PFSK-1 (cell line): Measurements from ENCODE around the gene PRDX4. TPM values are rescaled to one million over a fixed set of nuclear protein-coding genes. Genes with fewer than 3 reads are reported as not detected.

ENCODE experiments used
- FOXP2 ChIP-seq: optimal IDR thresholded peaks from 2 replicates; pipeline ENCODE3; 2011; ENCODE audit warnings: borderline replicate concordance, control low read depth, inconsistent platforms; ENCODE audit not compliant: insufficient read depth; ENCODE audit errors: extremely low read length, extremely low read depth
- POLR2AphosphoS5 ChIP-seq: IDR thresholded peaks from 2 replicates; pipeline ENCODE4 v1.6.1; 2012; ENCODE audit warnings: low read depth, mild to moderate bottlenecking, control low read depth, low read length, moderate library complexity
- REST ChIP-seq, 2 experiments: IDR thresholded peaks; 2 replicates each; pipeline versions ENCODE4 v1.6.1 to v1.8.0; 2011 to 2012; ENCODE audit warnings: low read depth in 2 of 2, low read length in 2 of 2, control low read depth in 1 of 2, inconsistent platforms in 1 of 2, mild to moderate bottlenecking in 1 of 2, moderate library complexity in 1 of 2; ENCODE audit not compliant: insufficient read depth in 1 of 2
- SIN3A ChIP-seq: IDR thresholded peaks from 2 replicates; pipeline ENCODE4 v1.6.1; 2012; ENCODE audit warnings: mild to moderate bottlenecking, low read length, moderate library complexity, borderline replicate concordance; ENCODE audit not compliant: insufficient read depth
- TAF1 ChIP-seq: IDR thresholded peaks from 2 replicates; pipeline ENCODE4 v1.6.1; 2012; ENCODE audit warnings: low read length, control low read depth, borderline replicate concordance; ENCODE audit not compliant: insufficient read depth
- polyA plus RNA-seq: library from polyadenylated mRNA; unstranded; fragments of >200 nt; gene quantifications from one replicate; pipeline ENCODE4 v1.2.1, GENCODE V29; 2012; ENCODE audit warnings: low read depth, missing spikeins; ENCODE audit not compliant: insufficient read length

PRDX4 gene
- polyA plus RNA-seq: 232 TPM

DNA sequence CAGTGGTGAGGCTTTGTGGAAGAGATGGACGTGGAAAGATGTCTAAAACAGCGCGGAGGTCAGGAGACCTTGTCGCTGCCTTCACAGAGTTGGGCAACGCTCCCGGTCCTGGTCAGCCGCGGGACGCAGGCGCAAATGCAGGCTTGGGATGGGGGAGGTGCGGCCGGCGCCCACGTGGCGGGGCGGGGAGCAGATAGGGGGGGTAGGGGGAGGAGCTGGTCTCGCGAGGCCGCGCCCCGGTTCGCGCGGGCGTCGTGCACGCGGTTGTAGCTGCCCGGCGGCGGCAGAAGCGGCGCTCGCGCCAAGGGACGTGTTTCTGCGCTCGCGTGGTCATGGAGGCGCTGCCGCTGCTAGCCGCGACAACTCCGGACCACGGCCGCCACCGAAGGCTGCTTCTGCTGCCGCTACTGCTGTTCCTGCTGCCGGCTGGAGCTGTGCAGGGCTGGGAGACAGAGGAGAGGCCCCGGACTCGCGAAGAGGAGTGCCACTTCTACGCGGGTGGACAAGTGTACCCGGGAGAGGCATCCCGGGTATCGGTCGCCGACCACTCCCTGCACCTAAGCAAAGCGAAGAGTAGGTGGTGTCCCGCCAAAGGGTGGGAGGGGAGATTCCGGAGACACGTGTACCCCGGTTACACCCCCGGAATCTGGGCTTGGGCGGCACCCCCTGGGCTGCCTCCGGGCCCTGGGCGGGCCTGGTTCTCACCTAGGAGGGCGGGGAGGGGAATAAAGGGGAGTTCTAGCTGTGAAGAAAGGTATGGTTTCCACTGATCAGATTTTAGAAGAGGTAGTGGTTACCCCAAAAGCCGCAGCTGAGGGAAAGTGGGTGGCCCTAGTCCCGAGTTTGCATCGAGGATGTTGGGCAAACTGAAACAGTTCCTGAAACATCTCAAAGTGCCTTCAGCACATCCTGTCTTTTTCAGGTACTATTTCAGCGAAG, at the start of gene PRDX4:
TSS of gene PRDX4 (plus strand) at position 255 of the 939 bp plus-strand sequence. CDS start at position 333, 78 bp downstream.
- TF ChIP-seq FOXP2: peak; percentile 42
- no peak for TF ChIP-seq SIN3A
- no peak for TF ChIP-seq REST (IDR thresholded peaks at IDR 0.05; ENCODE audit: insufficient read depth in 1 of 2, low read depth in 2 of 2, low read length in 2 of 2)
- 0 out of 2 replicates have a peak, but pooled peaks have one; percentile 46 for TF ChIP-seq TAF1
- peak; percentile 71; the same call in 1 of the 2 replicates for TF ChIP-seq POLR2AphosphoS5

DNA sequence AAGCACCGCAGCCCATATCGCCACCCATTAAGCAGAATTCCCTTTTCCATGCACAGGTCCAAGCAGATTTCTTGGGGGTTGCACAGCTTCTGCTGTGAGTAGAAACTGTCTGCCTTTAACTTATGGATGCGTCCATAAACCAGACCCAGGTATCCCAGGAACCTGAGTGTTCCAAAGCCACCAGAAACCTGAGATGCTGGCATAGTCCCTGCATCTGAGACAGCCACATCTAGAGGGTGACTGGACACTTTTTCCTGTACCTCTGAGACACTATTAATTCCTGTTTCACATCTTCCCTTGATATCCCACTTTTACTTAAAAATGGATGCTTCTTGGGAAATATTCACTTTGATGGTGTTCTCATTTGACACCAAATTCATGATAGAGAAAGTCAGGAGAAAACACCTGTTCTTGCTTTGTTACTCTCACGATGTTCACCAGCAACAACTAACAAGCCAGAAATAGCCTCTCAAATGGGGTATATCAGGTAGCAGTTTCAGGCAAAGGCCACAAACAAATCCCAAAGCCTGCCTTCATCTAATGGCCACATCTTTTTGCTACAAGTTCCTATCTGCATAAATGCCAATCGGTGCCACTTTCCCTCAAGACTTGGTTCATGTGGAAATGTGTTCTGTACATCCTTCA, 45.5 kb upstream of the PRDX4 start:
- TF ChIP-seq FOXP2 (no peak), REST (IDR thresholded peaks at IDR 0.05; ENCODE audit: insufficient read depth in 1 of 2, low read depth in 2 of 2, low read length in 2 of 2) (no peak), SIN3A (no peak), POLR2AphosphoS5 (no peak), TAF1 (no peak)

GRCh38 chrX:23623797-23624196, 43.5 kb upstream of the PRDX4 start:
- no peak for TF ChIP-seq REST (IDR thresholded peaks at IDR 0.05; ENCODE audit: insufficient read depth in 1 of 2, low read depth in 2 of 2, low read length in 2 of 2)
- no peak for TF ChIP-seq FOXP2
- TF ChIP-seq SIN3A: no peak
- TF ChIP-seq TAF1: no peak
- no peak for TF ChIP-seq POLR2AphosphoS5

- TF ChIP-seq POLR2AphosphoS5 (no peak), REST (IDR thresholded peaks at IDR 0.05; ENCODE audit: insufficient read depth in 1 of 2, low read depth in 2 of 2, low read length in 2 of 2) (no peak), SIN3A (no peak), TAF1 (no peak), FOXP2 (no peak)
Observed at GRCh38 chrX:23626651-23627050, 40.6 kb upstream of the PRDX4 start.
